GM10248 (cell line): ENCODE data around the gene DLGAP5.

Experiments used
- CTCF ChIA-PET: fragments of 300-600 bp; sonication (Branson Sonifier 250); formaldehyde crosslinking; extraction: SDS; loops from one replicate; lab custom pipeline; 2021; ENCODE audit warnings: antibody characterized with exemption; lab: Yijun Ruan, JAX
- POLR2A ChIA-PET: fragments of 350-650 bp; sonication (Branson Sonifier 250); formaldehyde crosslinking; extraction: SDS; loops from one replicate; lab custom pipeline; 2020; ENCODE audit warnings: antibody characterized with exemption; lab: Yijun Ruan, JAX
- DNase-seq: peaks from one replicate; pipeline ENCODE4 v3.0.0; 2012; ENCODE audit errors: extremely low spot score
- CTCF ChIP-seq: IDR thresholded peaks from 2 replicates; pipeline ENCODE4 v1.5.1; 2012; ENCODE audit warnings: mild to moderate bottlenecking, low read depth; ENCODE audit errors: extremely low read depth, missing control alignments, control extremely low read depth

The DLGAP5 gene

GRCh38 chr14:55191203-55192053 is at the start of gene DLGAP5:
DLGAP5 (minus strand) TSS chr14:55191585; CDS start chr14:55189179, 2,406 bp downstream.
- TF ChIP-seq CTCF = no peak
- ChIA-PET CTCF (interaction anchor here (0.9 to 1.4 kb wide), 3 partner anchors 31 to 88 kb away, joined by 3 to 6 read pairs (median 3); no protein-coding TSS in a partner anchor), POLR2A (interaction anchor here (0.6 to 1.0 kb wide), 2 partner anchors 126 to 146 kb away, joined by 3 read pairs; no protein-coding TSS in a partner anchor)
- peak; percentile 96 for DNase-seq

- POLR2A ChIA-PET = no interaction called here
- CTCF ChIA-PET = no interaction called here
These were observed 49.3 kb upstream of the DLGAP5 start for GRCh38 chr14:55240526-55241178.

GRCh38 chr14:55239320-55239719 is 47.9 kb upstream of the DLGAP5 start:
- ChIA-PET CTCF (no interaction called here), POLR2A (no interaction called here)
- TF ChIP-seq CTCF = no peak
- DNase-seq = no peak

More at GRCh38 chr14:55240526-55241178, 49.3 kb upstream of the DLGAP5 start:
- DNase-seq = no peak
- no peak for TF ChIP-seq CTCF

GRCh38 chr14:55238019-55238680 is 46.8 kb upstream of the DLGAP5 start:
- ChIA-PET CTCF (interaction anchor here (2.2 kb wide), 1 partner anchor 7 kb away, joined by 8 read pairs; no protein-coding TSS in a partner anchor), POLR2A (no interaction called here)
- TF ChIP-seq CTCF = no peak
- DNase-seq = no peak

- no peak for TF ChIP-seq CTCF
- no peak for DNase-seq
- CTCF ChIA-PET = interaction anchor here (0.6 to 0.9 kb wide), 2 partner anchors 13 to 16 kb away, joined by 3 to 4 read pairs; no protein-coding TSS in a partner anchor
- POLR2A ChIA-PET = no interaction called here
These were observed 42.2 kb upstream of the DLGAP5 start for GRCh38 chr14:55233591-55233990.

GRCh38 chr14:55228261-55228660 is 36.9 kb upstream of the DLGAP5 start:
- CTCF ChIA-PET = interaction anchor here (0.7 kb wide), 1 partner anchor 18 kb away, joined by 6 read pairs; no protein-coding TSS in a partner anchor
- no peak for DNase-seq
- POLR2A ChIA-PET = no interaction called here
- TF ChIP-seq CTCF = no peak
